ENCODE data around the gene TFCP2L1.

Gene TFCP2L1

GRCh38 chr2:121253674-121254240, 31.2 kb downstream of the TFCP2L1 start:
- H3K27ac ChIP-seq (ENCODE audit: extremely low read depth, low read depth, low read length): no peak overlapping the region
- TF ChIP-seq AEBP2 (tag by site-specific recombination; IDR thresholded peaks at IDR 0.05; ENCODE audit: borderline replicate concordance) (no peak), KLF7 (tag by site-specific recombination; IDR thresholded peaks at IDR 0.05; ENCODE audit: borderline replicate concordance) (no peak), PATZ1 (tag by site-specific recombination; IDR thresholded peaks at IDR 0.05) (no peak), PRDM1 (tag by site-specific recombination; IDR thresholded peaks at IDR 0.05) (no peak), ZNF626 (tag by site-specific recombination; IDR thresholded peaks at IDR 0.05) (no peak)
- H3K4me3 ChIP-seq (ENCODE audit: low read depth, low read length): no peak overlapping the region
- H3K4me1 ChIP-seq (ENCODE audit: control insufficient read depth, insufficient read depth, low read length): peaks cover 2% of the 10 kb centered on the region; the same call in 1 of the 2 replicates
- no peaks in the 10 kb centered on the region for H3K36me3 ChIP-seq (ENCODE audit: control insufficient read depth in 2 of 2, insufficient read depth in 1 of 2, low read length in 2 of 2)
- CTCF ChIA-PET: no interaction called here
- H3K9me3 ChIP-seq (ENCODE audit: control insufficient read depth, insufficient read depth, low read depth, low read length): no peaks in the 10 kb centered on the region
- POLR2A ChIA-PET: no interaction called here

DNA sequence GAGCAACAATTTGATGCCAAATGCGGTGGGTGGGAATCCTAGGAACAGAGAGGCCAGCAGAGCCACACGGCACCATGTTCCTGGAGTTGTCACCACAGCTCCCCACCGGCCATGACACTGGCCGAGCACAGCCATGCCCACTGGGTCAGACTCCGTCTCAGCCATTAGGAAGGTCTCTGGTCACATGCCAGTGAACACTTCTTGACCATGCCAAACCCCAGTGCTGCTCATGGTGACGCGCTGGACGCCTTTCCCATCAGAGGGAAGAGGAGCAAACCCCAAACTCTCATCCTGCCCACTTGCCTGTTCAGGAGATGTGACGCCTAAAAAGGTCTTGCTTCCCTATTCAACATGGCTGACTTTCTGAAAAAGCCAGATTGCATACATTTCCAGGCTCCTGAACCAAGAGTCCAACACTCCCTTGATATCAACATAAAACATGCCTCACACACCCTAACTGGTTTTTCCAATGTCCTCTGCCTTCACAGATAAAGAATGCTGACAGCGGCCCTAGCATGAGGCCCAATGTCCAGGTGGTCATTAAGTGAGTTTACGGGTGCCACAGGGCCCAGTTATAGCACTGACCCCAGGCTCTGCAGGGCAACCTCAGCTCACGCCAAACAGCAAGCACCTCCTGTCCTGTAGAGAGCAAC, 31.9 kb downstream of the TFCP2L1 start:
- Histone ChIP-seq H3K36me3 (ENCODE audit: control insufficient read depth in 2 of 2, insufficient read depth in 1 of 2, low read length in 2 of 2) (no peaks in the 10 kb centered on the region), H3K4me1 (ENCODE audit: control insufficient read depth, insufficient read depth, low read length) (peaks cover 2% of the 10 kb centered on the region; the same call in 1 of the 2 replicates), H3K27ac (ENCODE audit: extremely low read depth, low read depth, low read length) (no peak overlapping the region), H3K4me3 (ENCODE audit: low read depth, low read length) (no peak overlapping the region), H3K9me3 (ENCODE audit: control insufficient read depth, insufficient read depth, low read depth, low read length) (no peaks in the 10 kb centered on the region)
- ChIA-PET CTCF (no interaction called here), POLR2A (no interaction called here)
- TF ChIP-seq ZNF610 (tag by site-specific recombination; IDR thresholded peaks at IDR 0.05; ENCODE audit: borderline replicate concordance) (no peak), ZNF626 (tag by site-specific recombination; IDR thresholded peaks at IDR 0.05) (no peak), TRIM28 (IDR thresholded peaks at IDR 0.05; ENCODE audit: borderline replicate concordance, low read length) (no peak), ZBTB1 (tag by site-specific recombination; IDR thresholded peaks at IDR 0.05) (no peak), ZNF350 (tag by site-specific recombination; IDR thresholded peaks at IDR 0.05) (no peak), ZSCAN23 (tag by site-specific recombination; IDR thresholded peaks at IDR 0.05) (no peak), ZNF211 (tag by site-specific recombination; IDR thresholded peaks at IDR 0.05; ENCODE audit: low read depth) (no peak), ZBTB6 (tag by site-specific recombination; IDR thresholded peaks at IDR 0.05) (no peak), ZNF843 (tag by site-specific recombination; IDR thresholded peaks at IDR 0.05) (no peak), ZNF830 (tag by site-specific recombination; IDR thresholded peaks at IDR 0.05; ENCODE audit: low read depth) (no peak), GLIS1 (tag by site-specific recombination; IDR thresholded peaks at IDR 0.05) (no peak)
- TF ChIP-seq, protein P1, sequence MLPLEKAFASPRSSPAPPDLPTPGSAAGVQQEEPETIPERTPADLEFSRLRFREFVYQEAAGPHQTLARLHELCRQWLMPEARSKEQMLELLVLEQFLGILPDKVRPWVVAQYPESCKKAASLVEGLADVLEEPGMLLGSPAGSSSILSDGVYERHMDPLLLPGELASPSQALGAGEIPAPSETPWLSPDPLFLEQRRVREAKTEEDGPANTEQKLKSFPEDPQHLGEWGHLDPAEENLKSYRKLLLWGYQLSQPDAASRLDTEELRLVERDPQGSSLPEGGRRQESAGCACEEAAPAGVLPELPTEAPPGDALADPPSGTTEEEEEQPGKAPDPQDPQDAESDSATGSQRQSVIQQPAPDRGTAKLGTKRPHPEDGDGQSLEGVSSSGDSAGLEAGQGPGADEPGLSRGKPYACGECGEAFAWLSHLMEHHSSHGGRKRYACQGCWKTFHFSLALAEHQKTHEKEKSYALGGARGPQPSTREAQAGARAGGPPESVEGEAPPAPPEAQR (tag by site-specific recombination; IDR thresholded peaks at IDR 0.05): no peak
- TF ChIP-seq, protein P2, sequence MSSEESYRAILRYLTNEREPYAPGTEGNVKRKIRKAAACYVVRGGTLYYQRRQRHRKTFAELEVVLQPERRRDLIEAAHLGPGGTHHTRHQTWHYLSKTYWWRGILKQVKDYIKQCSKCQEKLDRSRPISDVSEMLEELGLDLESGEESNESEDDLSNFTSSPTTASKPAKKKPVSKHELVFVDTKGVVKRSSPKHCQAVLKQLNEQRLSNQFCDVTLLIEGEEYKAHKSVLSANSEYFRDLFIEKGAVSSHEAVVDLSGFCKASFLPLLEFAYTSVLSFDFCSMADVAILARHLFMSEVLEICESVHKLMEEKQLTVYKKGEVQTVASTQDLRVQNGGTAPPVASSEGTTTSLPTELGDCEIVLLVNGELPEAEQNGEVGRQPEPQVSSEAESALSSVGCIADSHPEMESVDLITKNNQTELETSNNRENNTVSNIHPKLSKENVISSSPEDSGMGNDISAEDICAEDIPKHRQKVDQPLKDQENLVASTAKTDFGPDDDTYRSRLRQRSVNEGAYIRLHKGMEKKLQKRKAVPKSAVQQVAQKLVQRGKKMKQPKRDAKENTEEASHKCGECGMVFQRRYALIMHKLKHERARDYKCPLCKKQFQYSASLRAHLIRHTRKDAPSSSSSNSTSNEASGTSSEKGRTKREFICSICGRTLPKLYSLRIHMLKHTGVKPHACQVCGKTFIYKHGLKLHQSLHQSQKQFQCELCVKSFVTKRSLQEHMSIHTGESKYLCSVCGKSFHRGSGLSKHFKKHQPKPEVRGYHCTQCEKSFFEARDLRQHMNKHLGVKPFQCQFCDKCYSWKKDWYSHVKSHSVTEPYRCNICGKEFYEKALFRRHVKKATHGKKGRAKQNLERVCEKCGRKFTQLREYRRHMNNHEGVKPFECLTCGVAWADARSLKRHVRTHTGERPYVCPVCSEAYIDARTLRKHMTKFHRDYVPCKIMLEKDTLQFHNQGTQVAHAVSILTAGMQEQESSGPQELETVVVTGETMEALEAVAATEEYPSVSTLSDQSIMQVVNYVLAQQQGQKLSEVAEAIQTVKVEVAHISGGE (tag by site-specific recombination; conservative IDR thresholded peaks at IDR 0.05; ENCODE audit: low read depth): no peak
- TF ChIP-seq, protein P3, sequence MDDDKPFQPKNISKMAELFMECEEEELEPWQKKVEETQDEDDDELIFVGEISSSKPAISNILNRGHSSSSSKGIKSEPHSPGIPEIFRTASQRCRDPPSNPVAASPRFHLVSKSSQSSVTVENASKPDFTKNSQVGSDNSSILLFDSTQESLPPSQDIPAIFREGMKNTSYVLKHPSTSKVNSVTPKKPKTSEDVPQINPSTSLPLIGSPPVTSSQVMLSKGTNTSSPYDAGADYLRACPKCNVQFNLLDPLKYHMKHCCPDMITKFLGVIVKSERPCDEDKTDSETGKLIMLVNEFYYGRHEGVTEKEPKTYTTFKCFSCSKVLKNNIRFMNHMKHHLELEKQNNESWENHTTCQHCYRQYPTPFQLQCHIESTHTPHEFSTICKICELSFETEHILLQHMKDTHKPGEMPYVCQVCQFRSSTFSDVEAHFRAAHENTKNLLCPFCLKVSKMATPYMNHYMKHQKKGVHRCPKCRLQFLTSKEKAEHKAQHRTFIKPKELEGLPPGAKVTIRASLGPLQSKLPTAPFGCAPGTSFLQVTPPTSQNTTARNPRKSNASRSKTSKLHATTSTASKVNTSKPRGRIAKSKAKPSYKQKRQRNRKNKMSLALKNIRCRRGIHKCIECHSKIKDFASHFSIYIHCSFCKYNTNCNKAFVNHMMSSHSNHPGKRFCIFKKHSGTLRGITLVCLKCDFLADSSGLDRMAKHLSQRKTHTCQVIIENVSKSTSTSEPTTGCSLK (tag by site-specific recombination; IDR thresholded peaks at IDR 0.05): no peak
